ENCODE data around the gene ARRDC1. TPM values are rescaled to one million over a fixed set of nuclear protein-coding genes. Genes with fewer than 3 reads are reported as not detected.
"Not testable (repeated sequence)": the region's sequence is repeated elsewhere in the genome, so short reads cannot be mapped to it uniquely, and the experiment has no call there.

Gene ARRDC1
- total and polyA plus RNA-seq, 4 experiments from 2014 or later, result 54.3 to 86.2 (median 70.8) TPM

- Histone ChIP-seq H3K9me3 (ENCODE audit: control insufficient read depth in 1 of 2, low read length in 2 of 2) (no peaks in the 10 kb centered on the region), H3K36me3 (ENCODE audit: insufficient read depth, low read length) (peaks cover 13% of the 10 kb centered on the region), H3K27ac (ENCODE audit: low read depth, low read length) (peak within 1 kb of the TSS; percentile 60), H3K4me3 (ENCODE audit: low read length in 2 of 2) (peak within 1 kb of the TSS; percentile 23 to 52), H3K4me1 (ENCODE audit: insufficient read depth, low read length) (peaks cover 21% of the 10 kb centered on the region), H3K27me3 (ENCODE audit: insufficient read depth, low read length) (no peaks in the 10 kb centered on the region)
- Mint-ChIP-seq H3K36me3 (peaks cover 14% of the 10 kb centered on the region in 2 donors), H3K27ac (peak within 1 kb of the TSS; percentile 89 to 97 (median 95)), H3K27me3 (no peaks in the 10 kb centered on the region), H3K9me3 (no peaks in the 10 kb centered on the region), H3K4me1 (peaks cover 5 to 24% (median 15%) of the 10 kb centered on the region in 4 donors), H3K4me3 (peak within 1 kb of the TSS; percentile 92 to 100 (median 96))
- ChIA-PET POLR2A (ENCODE audit: partially characterized antibody) (interaction anchor here (0.6 to 1.6 kb wide), 8 partner anchors 10 to 39 kb away, joined by 3 to 14 read pairs (median 4); partner anchors contain the start of genes ARRDC1, DPH7, EHMT1 and MRPL41), CTCF (ENCODE audit: partially characterized antibody) (interaction anchor here (0.7 to 1.9 kb wide), 2 partner anchors 12 to 14 kb away, joined by 4 read pairs; partner anchors contain the start of genes ARRDC1 and DPH7)
- DNase-seq, result peak; percentile 85 to 93 (median 91)
- intact Hi-C loops (cut with micrococcal nuclease), result loop anchor here (1.0 to 2.0 kb wide), 4 partner anchors 11 to 800 kb away; partner anchors contain the start of genes ARRDC1 and TMEM141
Observed at GRCh38 chr9:137590469-137591383, 14.8 kb upstream of the ARRDC1 start, which contains the start of gene ZMYND19. TSS of gene ZMYND19 (minus strand) at chr9:137590512. CDS start at chr9:137590263, 249 bp downstream.

DNA sequence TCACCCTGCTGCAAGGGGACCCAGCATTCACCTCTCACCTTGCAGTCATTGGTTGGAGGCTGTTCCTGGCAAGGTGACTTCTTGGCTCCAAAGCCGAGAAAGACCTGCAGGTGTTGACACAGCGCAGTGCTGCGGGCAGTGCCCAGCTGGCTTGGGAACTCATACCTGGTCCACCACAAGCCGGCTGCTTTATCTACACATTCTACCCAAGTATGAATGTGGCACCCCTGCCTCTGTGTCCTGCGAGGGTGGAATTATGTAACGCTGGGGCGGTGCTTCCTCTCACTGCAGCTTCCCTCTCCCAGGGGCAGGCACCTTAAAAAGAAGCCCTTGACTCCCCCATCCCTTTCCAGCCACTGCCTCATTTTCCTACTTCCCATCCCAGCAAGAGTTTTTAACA is 12.7 kb upstream of the ARRDC1 start:
- Mint-ChIP-seq H3K27ac (peak overlapping the region in 2 of 7 donors; percentile 8 to 71), H3K4me3 (peak overlapping the region; percentile 18 to 63 (median 48)), H3K4me1 (peaks cover 5 to 23% (median 14%) of the 10 kb centered on the region in 4 donors), H3K36me3 (peaks cover 4 to 5% of the 10 kb centered on the region in 2 donors), H3K9me3 (no peaks in the 10 kb centered on the region), H3K27me3 (no peaks in the 10 kb centered on the region)
- ChIA-PET CTCF (ENCODE audit: partially characterized antibody) (interaction anchor here (1.0 kb wide), 1 partner anchor 13 kb away, joined by 3 read pairs; no protein-coding TSS in a partner anchor), POLR2A (ENCODE audit: partially characterized antibody) (no interaction called here)
- Histone ChIP-seq H3K9me3 (ENCODE audit: control insufficient read depth in 1 of 2, low read length in 2 of 2) (no peaks in the 10 kb centered on the region), H3K4me1 (ENCODE audit: insufficient read depth, low read length) (peaks cover 21% of the 10 kb centered on the region), H3K27me3 (ENCODE audit: insufficient read depth, low read length) (no peaks in the 10 kb centered on the region), H3K4me3 (ENCODE audit: low read length in 2 of 2) (no peak overlapping the region), H3K27ac (ENCODE audit: low read depth, low read length) (no peak overlapping the region), H3K36me3 (ENCODE audit: insufficient read depth, low read length) (peaks cover 3% of the 10 kb centered on the region)
- no peak for DNase-seq
- intact Hi-C loops (cut with micrococcal nuclease), result no loop called here

- no peaks in the 10 kb centered on the region for H3K9me3 ChIP-seq (ENCODE audit: control insufficient read depth in 1 of 2, low read length in 2 of 2)
- ChIA-PET POLR2A (ENCODE audit: partially characterized antibody) (no interaction called here), CTCF (ENCODE audit: partially characterized antibody) (interaction anchor here (1.0 kb wide), 1 partner anchor 14 kb away, joined by 3 read pairs; no protein-coding TSS in a partner anchor)
- H3K4me3 ChIP-seq (ENCODE audit: low read length in 2 of 2), result no peak overlapping the region
- H3K27ac Mint-ChIP-seq, result peak overlapping the region in 2 of 7 donors; percentile 8 to 71
- no peaks in the 10 kb centered on the region for H3K36me3 ChIP-seq (ENCODE audit: insufficient read depth, low read length)
- peak overlapping the region; percentile 18 to 63 (median 48) for H3K4me3 Mint-ChIP-seq
- H3K27me3 ChIP-seq (ENCODE audit: insufficient read depth, low read length), result no peaks in the 10 kb centered on the region
- intact Hi-C loops (cut with micrococcal nuclease), result no loop called here
- peaks cover 0 to 1% of the 10 kb centered on the region in 2 donors for H3K36me3 Mint-ChIP-seq
- peaks cover 20% of the 10 kb centered on the region for H3K4me1 ChIP-seq (ENCODE audit: insufficient read depth, low read length)
- H3K4me1 Mint-ChIP-seq, result peaks cover 4 to 19% (median 10%) of the 10 kb centered on the region in 4 donors
- H3K27me3 Mint-ChIP-seq, result no peaks in the 10 kb centered on the region
- DNase-seq, result no peak
- no peaks in the 10 kb centered on the region for H3K9me3 Mint-ChIP-seq
- no peak overlapping the region for H3K27ac ChIP-seq (ENCODE audit: low read depth, low read length)
Observed at GRCh38 chr9:137593176-137593575, 12.3 kb upstream of the ARRDC1 start.

- POLR2A ChIA-PET (ENCODE audit: partially characterized antibody); DNase-seq; CTCF ChIA-PET (ENCODE audit: partially characterized antibody); H3K36me3 Mint-ChIP-seq; H3K36me3 ChIP-seq (ENCODE audit: insufficient read depth, low read length); H3K27me3 ChIP-seq (ENCODE audit: insufficient read depth, low read length); H3K27ac Mint-ChIP-seq; H3K9me3 Mint-ChIP-seq; H3K27me3 Mint-ChIP-seq; H3K9me3 ChIP-seq (ENCODE audit: control insufficient read depth in 1 of 2, low read length in 2 of 2); H3K4me3 Mint-ChIP-seq; H3K4me1 Mint-ChIP-seq; H3K4me1 ChIP-seq (ENCODE audit: insufficient read depth, low read length); intact Hi-C loops (cut with micrococcal nuclease); H3K27ac ChIP-seq (ENCODE audit: low read depth, low read length); H3K4me3 ChIP-seq (ENCODE audit: low read length in 2 of 2): not testable (repeated sequence)
Observed at GRCh38 chr9:137596577-137596976, 8.9 kb upstream of the ARRDC1 start.

DNA sequence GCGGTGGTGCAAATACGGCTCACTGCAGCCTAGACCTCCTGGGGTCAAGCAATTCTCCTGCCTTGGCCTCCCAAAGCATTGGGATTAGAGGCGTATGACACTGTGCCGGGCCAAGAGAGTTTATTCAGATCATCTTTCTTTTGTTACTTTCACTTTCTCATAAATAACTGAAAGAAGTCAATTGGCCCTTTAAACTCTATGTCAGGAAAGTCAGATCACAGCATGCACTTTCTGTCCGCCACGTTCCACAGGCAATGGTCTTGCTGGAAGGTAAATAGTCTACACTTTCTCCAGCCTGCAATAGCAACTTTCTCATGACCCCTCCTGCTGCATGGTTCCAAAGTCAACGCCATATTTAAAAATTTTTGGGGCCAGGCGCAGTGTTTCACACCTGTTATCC is 6.5 kb upstream of the ARRDC1 start:
- H3K36me3 Mint-ChIP-seq, result no peaks in the 10 kb centered on the region
- no peaks in the 10 kb centered on the region for H3K9me3 ChIP-seq (ENCODE audit: control insufficient read depth in 1 of 2, low read length in 2 of 2)
- H3K27ac ChIP-seq (ENCODE audit: low read depth, low read length), result no peak overlapping the region
- ChIA-PET CTCF (ENCODE audit: partially characterized antibody) (interaction anchor here (1.4 kb wide), 1 partner anchor 19 kb away, joined by 3 read pairs; no protein-coding TSS in a partner anchor), POLR2A (ENCODE audit: partially characterized antibody) (no interaction called here)
- peaks cover 1 to 10% (median 4%) of the 10 kb centered on the region in 4 donors for H3K4me1 Mint-ChIP-seq
- H3K27me3 ChIP-seq (ENCODE audit: insufficient read depth, low read length), result no peaks in the 10 kb centered on the region
- H3K27me3 Mint-ChIP-seq, result no peaks in the 10 kb centered on the region
- H3K36me3 ChIP-seq (ENCODE audit: insufficient read depth, low read length), result no peaks in the 10 kb centered on the region
- H3K4me3 Mint-ChIP-seq, result no peak overlapping the region
- intact Hi-C loops (cut with micrococcal nuclease), result no loop called here
- no peaks in the 10 kb centered on the region for H3K9me3 Mint-ChIP-seq
- no peak overlapping the region for H3K4me3 ChIP-seq (ENCODE audit: low read length in 2 of 2)
- DNase-seq, result peak in 1 of 5 donors; percentile 2
- peak overlapping the region in 1 of 7 donors; percentile 29 for H3K27ac Mint-ChIP-seq
- no peaks in the 10 kb centered on the region for H3K4me1 ChIP-seq (ENCODE audit: insufficient read depth, low read length)

GRCh38 chr9:137602661-137603060 is 2.8 kb upstream of the ARRDC1 start:
- no peaks in the 10 kb centered on the region for H3K27me3 Mint-ChIP-seq
- DNase-seq, result no peak

DNA sequence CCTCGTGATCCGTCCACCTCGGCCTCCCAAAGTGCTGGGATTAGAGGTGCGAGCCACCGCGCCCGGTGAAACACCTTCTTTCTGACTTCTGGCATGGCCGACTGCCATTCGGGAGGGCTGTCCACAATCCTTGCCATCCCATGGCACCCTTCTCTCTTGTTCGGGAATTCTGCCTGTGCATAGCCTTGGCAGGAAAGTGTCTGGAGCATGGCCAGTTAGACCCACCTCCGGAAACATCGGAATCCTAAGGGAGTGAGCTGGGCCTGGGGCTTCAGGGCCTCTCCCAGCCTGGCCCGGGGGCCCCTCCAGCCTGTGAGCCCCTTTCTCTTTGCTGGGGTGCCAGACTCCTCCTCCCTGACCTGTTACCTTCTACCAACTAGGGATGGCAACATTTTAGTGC is 1.6 kb upstream of the ARRDC1 start:
- H3K4me3 ChIP-seq (ENCODE audit: low read length in 2 of 2), result no peak overlapping the region
- H3K27me3 Mint-ChIP-seq, result no peaks in the 10 kb centered on the region

More at GRCh38 chr9:137602661-137603060, 2.8 kb upstream of the ARRDC1 start:
- H3K4me3 ChIP-seq (ENCODE audit: low read length in 2 of 2), result no peak overlapping the region
- H3K9me3 ChIP-seq (ENCODE audit: control insufficient read depth in 1 of 2, low read length in 2 of 2), result no peaks in the 10 kb centered on the region
- Mint-ChIP-seq H3K4me1 (peaks cover 11 to 24% (median 18%) of the 10 kb centered on the region in 4 donors), H3K9me3 (no peaks in the 10 kb centered on the region), H3K4me3 (peak overlapping the region in 7 of 8 donors; percentile 13 to 59 (median 47)), H3K36me3 (no peaks in the 10 kb centered on the region), H3K27ac (peak overlapping the region in 5 of 7 donors; percentile 20 to 70 (median 40))
- ChIA-PET CTCF (ENCODE audit: partially characterized antibody) (interaction anchor here (0.8 kb wide), 1 partner anchor 19 kb away, joined by 3 read pairs; no protein-coding TSS in a partner anchor), POLR2A (ENCODE audit: partially characterized antibody) (interaction anchor here (1.9 kb wide), 1 partner anchor 12 kb away, joined by 6 read pairs; the partner anchor contains the start of gene ZMYND19)
- intact Hi-C loops (cut with micrococcal nuclease), result no loop called here
- peaks cover 15% of the 10 kb centered on the region for H3K4me1 ChIP-seq (ENCODE audit: insufficient read depth, low read length)
- H3K36me3 ChIP-seq (ENCODE audit: insufficient read depth, low read length), result no peaks in the 10 kb centered on the region
- no peak overlapping the region for H3K27ac ChIP-seq (ENCODE audit: low read depth, low read length)
- H3K27me3 ChIP-seq (ENCODE audit: insufficient read depth, low read length), result no peaks in the 10 kb centered on the region

More for the DNA sequence above, 1.6 kb upstream of the ARRDC1 start:
- ChIA-PET POLR2A (ENCODE audit: partially characterized antibody) (interaction anchor here (1.2 to 1.9 kb wide), 2 partner anchors 13 to 15 kb away, joined by 5 to 6 read pairs; partner anchors contain the start of genes EHMT1 and ZMYND19), CTCF (ENCODE audit: partially characterized antibody) (no interaction called here)
- no peaks in the 10 kb centered on the region for H3K36me3 Mint-ChIP-seq
- DNase-seq, result no peak
- intact Hi-C loops (cut with micrococcal nuclease), result no loop called here
- H3K4me1 Mint-ChIP-seq, result peaks cover 7 to 30% (median 20%) of the 10 kb centered on the region in 4 donors
- H3K9me3 ChIP-seq (ENCODE audit: control insufficient read depth in 1 of 2, low read length in 2 of 2), result no peaks in the 10 kb centered on the region
- no peaks in the 10 kb centered on the region for H3K36me3 ChIP-seq (ENCODE audit: insufficient read depth, low read length)
- peak overlapping the region; percentile 31 to 71 (median 66) for H3K4me3 Mint-ChIP-seq
- peaks cover 15% of the 10 kb centered on the region for H3K4me1 ChIP-seq (ENCODE audit: insufficient read depth, low read length)
- peak overlapping the region in 2 of 7 donors; percentile 23 to 81 for H3K27ac Mint-ChIP-seq
- H3K9me3 Mint-ChIP-seq, result no peaks in the 10 kb centered on the region
- no peaks in the 10 kb centered on the region for H3K27me3 ChIP-seq (ENCODE audit: insufficient read depth, low read length)
- no peak overlapping the region for H3K27ac ChIP-seq (ENCODE audit: low read depth, low read length)
